Lower leg skin (tissue), 4 donors: Measurements from ENCODE around the gene CACNB4. TPM values are rescaled to one million over a fixed set of nuclear protein-coding genes. Genes with fewer than 3 reads are reported as not detected.
"Not testable (repeated sequence)": the region's sequence is repeated elsewhere in the genome, so short reads cannot be mapped to it uniquely, and the experiment has no call there.

Experiments used
- DNase-seq, 2 donors: peaks; one replicate each; pipeline ENCODE4 v3.0.0-alpha.2; 2019; ENCODE audit warnings: low spot score in 2 of 2
- H3K4me3 ChIP-seq: fragments of 200-600 bp; sonication (generic); 2 replicates; pipeline ENCODE4 v1.5.1; 2017; ENCODE audit warnings: mild to moderate bottlenecking, low read depth; ENCODE audit not compliant: poor library complexity, severe bottlenecking
- POLR2A ChIP-seq, 2 donors: fragments of 450-650 bp; IDR thresholded peaks; one replicate each; pipeline ENCODE4 v1.6.1; 2016 to 2017; ENCODE audit warnings: antibody characterized with exemption in 2 of 2, mild to moderate bottlenecking in 1 of 2, moderate library complexity in 1 of 2
- WGBS, 2 donors: methylation state at CpG; one replicate each; pipeline ENCODE4 v1.1.5; 2018; 5-methylcytosine and 5-hydroxymethylcytosine counted together
- intact Hi-C: fragments of 100-400 bp; cut with DNase I; formaldehyde crosslinking; loops from one replicate; pipeline ENCODE4 v1.15.0; 2023; ENCODE audit warnings: low total_unique reads
- total RNA-seq, 4 donors: library from RNA; depleted of rRNA; stranded (reverse); fragments of >200 nt; gene quantifications; one replicate each; pipeline ENCODE4 v1.1.0, GENCODE V29; 2016
- TF ChIP-seq, protein P1 (sequence below), 3 donors: fragments of 450-650 bp; IDR thresholded peaks; one replicate each; pipeline ENCODE4 v1.5.1; 2016; ENCODE audit warnings: antibody characterized with exemption in 3 of 3, mild to moderate bottlenecking in 3 of 3, moderate library complexity in 2 of 3

CACNB4 gene
- total RNA-seq, 4 donors from 2014 or later = 2.4 to 6.3 (median 3.5) TPM

DNA sequence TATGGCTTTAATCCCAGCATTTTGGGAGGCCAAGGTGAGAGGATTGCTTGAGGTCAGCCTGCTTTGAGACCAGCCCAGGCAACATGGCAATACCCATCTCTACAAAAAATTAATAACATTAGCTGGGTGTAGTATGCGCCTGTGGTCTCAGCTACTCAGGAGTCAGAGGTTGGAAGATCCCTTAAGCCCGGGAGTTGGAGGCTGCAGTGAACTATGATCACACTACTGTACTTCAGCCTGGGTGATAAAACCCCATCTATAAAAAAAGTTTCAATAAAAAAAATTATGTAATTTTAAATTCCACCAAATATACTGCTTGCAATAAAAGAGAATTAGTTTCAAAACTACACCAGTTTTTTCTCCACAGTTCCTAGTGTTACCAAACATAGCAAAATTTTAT lies 23.3 kb upstream of the CACNB4 start:
- no peak for DNase-seq
- H3K4me3 ChIP-seq = no peak overlapping the region
- TF ChIP-seq, protein P1, sequence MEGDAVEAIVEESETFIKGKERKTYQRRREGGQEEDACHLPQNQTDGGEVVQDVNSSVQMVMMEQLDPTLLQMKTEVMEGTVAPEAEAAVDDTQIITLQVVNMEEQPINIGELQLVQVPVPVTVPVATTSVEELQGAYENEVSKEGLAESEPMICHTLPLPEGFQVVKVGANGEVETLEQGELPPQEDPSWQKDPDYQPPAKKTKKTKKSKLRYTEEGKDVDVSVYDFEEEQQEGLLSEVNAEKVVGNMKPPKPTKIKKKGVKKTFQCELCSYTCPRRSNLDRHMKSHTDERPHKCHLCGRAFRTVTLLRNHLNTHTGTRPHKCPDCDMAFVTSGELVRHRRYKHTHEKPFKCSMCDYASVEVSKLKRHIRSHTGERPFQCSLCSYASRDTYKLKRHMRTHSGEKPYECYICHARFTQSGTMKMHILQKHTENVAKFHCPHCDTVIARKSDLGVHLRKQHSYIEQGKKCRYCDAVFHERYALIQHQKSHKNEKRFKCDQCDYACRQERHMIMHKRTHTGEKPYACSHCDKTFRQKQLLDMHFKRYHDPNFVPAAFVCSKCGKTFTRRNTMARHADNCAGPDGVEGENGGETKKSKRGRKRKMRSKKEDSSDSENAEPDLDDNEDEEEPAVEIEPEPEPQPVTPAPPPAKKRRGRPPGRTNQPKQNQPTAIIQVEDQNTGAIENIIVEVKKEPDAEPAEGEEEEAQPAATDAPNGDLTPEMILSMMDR (IDR thresholded peaks at IDR 0.05) = no peak
- no peak for TF ChIP-seq POLR2A (IDR thresholded peaks at IDR 0.05)
- intact Hi-C loops = no loop called here
- WGBS, 2 donors = 96 to 97% methylated on average over 2 of the region's 2 CpGs

- 70 to 89% methylated on average over 1 of the region's 1 CpG for WGBS, 2 donors
- no peak for TF ChIP-seq POLR2A (IDR thresholded peaks at IDR 0.05)
- TF ChIP-seq, protein P1 (IDR thresholded peaks at IDR 0.05) = no peak
- intact Hi-C loops = no loop called here
- DNase-seq = no peak
- no peak overlapping the region for H3K4me3 ChIP-seq
Measured at GRCh38 chr2:152120430-152120829, 21.6 kb upstream of the CACNB4 start.

DNA sequence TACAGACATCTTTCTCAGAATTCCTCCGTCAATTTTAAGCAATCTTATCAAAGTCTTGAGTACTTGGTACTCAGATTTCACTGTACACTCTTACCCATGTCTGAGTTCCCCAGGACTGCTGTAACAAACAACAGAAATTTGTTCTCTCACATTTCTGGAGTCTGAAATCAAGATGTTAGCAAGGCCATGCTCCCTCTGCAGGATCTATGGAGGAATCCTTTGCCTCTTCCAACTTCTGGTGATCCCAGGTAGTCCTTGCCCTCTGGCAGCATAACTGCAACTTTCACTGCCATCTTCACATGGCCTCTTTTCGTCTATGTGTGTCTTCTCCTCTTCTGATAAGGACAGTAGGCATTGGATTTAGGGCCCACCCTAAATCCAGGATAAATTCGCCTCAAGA lies 17.1 kb upstream of the CACNB4 start:
- TF ChIP-seq, protein P1 (IDR thresholded peaks at IDR 0.05) = no peak
- TF ChIP-seq POLR2A (IDR thresholded peaks at IDR 0.05) = no peak
- intact Hi-C loops = no loop called here
- H3K4me3 ChIP-seq = no peak overlapping the region
- no peak for DNase-seq
- WGBS, 2 donors = 89 to 90% methylated on average over 3 of the region's 3 CpGs

GRCh38 chr2:152114366-152114765 lies 15.5 kb upstream of the CACNB4 start:
- no peak for DNase-seq
- WGBS, 2 donors = 76 to 82% methylated on average over 3 of the region's 3 CpGs
- no peak overlapping the region for H3K4me3 ChIP-seq
- intact Hi-C loops = no loop called here
- no peak for TF ChIP-seq POLR2A (IDR thresholded peaks at IDR 0.05)
- TF ChIP-seq, protein P1 (IDR thresholded peaks at IDR 0.05) = no peak

DNA sequence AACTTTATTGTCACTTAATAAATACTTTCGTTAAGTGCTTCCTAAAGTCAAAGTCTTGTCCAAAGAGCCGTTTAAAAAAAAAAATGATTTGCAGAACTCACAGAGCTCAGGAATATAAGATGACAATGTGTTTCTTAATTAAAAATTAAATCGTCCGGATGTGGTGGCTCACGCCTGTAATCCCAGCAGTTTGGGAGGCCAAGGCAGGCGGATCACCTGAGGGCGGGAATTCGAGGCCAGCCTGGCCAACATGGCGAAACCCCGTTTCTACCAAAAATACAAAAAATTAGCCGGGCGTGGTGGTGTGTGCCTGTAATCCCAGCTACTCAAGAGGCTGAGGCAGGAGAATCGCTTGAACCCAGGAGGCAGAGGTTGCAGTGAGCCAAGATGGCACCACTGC lies 8.3 kb upstream of the CACNB4 start:
- intact Hi-C loops, DNase-seq, H3K4me3 ChIP-seq: not testable (repeated sequence)
- WGBS, 2 donors = 90 to 91% methylated on average over 13 of the region's 13 CpGs

GRCh38 chr2:152106464-152106863 lies 7.6 kb upstream of the CACNB4 start:
- no peak for DNase-seq
- no peak overlapping the region for H3K4me3 ChIP-seq
- TF ChIP-seq POLR2A (IDR thresholded peaks at IDR 0.05) = no peak
- TF ChIP-seq, protein P1 (IDR thresholded peaks at IDR 0.05) = no peak
- intact Hi-C loops = no loop called here
- 64% methylated on average over 4 of the region's 4 CpGs for WGBS, 2 donors
